NCI-H2196 treated with DMSO at 0.1 percent for 48 hours (cell line): Measurements from ENCODE around the gene ANTKMT.

Experiments
- DNase-seq: peaks from one replicate; lab custom pipeline; 2025; ENCODE audit not compliant: unreplicated experiment; lab: John Stamatoyannopoulos, UW

ANTKMT gene

DNA sequence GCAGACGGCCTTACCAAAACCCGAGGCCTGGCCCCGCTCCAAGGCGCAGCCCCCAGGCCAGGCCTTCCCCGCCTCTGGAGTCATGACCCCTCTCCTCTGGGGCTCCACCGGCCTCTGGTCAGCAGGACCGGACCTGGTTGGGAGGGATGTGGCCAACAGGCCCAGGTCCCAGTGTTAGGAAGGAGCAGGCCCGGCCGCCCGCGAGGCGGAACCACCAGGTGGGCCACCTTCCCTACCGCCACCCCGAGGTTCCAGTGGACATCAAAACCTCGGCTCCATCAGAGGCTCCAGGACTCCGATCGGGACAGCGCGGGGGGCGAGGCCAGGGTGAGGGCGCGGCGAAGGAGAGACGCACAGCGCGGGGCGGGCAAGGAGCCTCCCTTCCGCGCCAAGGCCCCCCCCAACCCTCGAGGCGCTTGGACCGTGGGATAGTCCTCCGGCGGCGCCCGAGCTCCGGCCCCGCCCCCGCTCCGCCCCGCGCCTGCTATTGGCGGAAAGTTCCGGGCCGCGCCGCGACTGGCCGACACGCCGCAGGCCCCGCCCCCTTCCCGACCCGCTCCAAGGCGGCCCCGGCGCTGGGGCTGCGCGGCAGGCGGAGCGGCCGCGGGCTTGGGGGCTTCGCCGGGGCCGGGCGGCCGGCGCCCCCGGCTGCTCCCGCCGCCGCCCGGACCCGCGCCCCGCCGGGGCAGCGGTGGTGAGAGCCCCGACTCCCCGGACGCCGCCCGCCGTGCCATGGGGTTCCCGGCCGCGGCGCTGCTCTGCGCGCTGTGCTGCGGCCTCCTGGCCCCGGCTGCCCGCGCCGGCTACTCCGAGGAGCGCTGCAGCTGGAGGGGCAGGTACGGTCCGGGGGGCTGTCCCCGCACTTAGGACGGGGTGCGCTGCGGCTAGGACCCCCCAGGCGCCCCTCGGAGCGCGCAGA lies 6.1 kb upstream of the ANTKMT start, which contains the start of gene METRN:
Gene METRN (plus strand): TSS at position 561 of the 919 bp plus-strand sequence. CDS start 172 bp downstream, at position 733.
- peak; percentile 81 for DNase-seq

DNA sequence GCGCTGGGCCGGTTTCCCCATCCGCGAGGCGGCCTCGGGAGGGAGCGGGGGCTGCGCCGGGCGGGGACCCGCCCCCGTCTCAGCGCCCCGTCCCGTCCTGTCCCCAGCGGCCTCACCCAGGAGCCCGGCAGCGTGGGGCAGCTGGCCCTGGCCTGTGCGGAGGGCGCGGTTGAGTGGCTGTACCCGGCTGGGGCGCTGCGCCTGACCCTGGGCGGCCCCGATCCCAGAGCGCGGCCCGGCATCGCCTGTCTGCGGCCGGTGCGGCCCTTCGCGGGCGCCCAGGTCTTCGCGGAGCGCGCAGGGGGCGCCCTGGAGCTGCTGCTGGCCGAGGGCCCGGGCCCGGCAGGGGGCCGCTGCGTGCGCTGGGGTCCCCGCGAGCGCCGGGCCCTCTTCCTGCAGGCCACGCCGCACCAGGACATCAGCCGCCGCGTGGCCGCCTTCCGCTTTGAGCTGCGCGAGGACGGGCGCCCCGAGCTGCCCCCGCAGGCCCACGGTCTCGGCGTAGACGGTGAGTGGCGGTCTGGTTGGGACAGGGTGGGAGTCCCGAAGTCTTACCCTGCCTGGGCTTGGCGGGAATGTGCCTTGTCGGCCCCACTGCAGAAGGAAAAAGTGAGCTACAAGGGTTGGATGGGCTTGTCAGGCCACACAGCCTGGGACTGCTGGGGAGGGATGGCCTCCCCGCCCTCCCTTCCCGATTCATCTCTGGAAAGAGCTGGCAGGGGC lies 5.3 kb upstream of the ANTKMT start:
- DNase-seq: no peak

DNA sequence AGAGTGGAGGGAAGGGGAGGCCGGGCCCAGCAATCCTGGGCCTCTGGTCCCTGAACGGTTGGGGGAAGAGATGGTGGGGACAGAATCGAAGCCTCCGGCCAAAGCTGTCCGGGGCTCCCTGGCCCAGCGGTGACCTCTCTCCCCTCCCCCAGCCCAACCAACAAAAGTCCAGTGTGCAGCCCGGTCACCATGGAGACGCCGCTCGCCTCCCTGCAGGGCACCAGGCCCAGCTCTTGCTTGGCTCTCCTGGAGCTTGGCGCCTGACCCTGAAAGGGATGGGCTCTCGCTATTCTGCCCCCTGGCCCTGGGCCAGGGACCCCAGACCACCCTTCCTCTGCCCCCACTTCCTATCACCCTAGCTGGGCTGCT lies 4.8 kb upstream of the ANTKMT start:
- peak; percentile 62 for DNase-seq

DNA sequence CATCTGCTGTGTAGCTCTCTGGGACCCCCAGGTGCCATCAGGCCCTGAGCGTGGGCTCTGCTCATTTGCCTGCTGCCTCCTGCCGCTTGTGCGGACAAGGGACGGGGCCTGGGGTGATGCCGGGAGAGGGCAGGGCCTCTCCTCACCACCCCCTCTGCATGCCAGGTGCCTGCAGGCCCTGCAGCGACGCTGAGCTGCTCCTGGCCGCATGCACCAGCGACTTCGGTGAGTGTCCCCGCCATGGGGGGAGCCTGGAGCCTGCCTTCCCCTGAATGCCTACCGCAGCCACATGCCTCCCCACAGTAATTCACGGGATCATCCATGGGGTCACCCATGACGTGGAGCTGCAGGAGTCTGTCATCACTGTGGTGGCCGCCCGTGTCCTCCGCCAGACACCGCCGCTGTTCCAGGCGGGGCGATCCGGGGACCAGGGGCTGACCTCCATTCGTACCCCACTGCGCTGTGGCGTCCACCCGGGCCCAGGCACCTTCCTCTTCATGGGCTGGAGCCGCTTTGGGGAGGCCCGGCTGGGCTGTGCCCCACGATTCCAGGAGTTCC lies 4.1 kb upstream of the ANTKMT start:
- DNase-seq: no peak

DNA sequence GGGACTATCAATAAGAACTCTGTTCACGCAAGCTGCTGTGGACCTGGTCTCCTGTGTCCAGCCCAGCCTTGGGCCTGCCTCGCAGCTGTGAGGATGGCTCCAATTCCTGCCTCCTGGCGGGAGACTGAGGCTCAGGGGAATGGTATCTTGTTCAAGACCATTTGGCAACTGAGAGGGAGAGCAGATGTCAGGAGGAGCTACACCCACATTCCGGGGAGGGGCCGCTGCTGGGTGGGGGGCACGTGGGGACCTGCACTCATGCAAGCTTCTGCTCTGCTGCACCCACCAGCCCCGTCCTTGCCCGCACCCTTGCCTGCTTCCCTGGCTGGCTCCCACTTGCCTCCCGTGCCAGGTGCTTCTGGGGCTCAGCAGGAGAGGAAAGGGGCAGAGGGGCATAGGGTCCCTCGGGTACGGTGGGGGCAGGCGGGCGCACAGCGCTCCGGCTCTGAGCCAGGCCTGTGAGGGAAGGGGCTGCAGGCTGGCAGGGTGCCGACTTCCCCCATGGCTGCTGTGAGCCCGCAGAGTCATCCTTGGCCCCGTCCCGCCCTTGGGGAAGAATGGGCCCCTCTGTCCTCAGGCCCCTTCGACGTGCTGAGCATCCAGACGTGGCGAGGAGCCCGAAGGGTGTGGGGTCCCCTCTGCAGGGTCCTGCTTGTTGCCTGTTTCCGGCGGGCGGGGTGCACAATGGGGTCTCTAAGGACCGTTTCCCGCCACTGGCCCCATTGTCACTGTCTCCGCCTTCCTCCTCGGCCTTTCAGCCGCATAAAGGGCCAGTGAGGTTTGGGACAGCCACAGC lies 3.3 kb upstream of the ANTKMT start:
- DNase-seq: no peak

DNA sequence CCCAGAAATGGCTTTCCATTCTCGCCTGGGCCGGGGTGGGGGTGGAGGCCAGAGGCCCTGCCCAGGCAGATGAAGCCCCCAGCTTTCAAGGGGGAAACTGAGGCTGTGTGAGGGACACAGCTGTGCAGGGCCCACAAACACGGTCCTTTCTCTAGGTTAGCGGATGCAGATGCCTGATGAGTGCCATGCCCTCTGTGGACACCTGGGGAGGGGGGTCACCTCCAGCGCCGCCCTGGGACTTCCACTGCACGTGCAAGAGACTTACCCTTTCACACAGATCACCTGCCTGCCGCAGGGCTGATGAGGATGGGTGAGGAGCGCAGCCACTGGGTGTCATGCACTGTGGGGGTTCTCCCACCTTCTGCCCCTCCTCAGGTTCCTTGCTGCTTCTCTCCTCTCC lies 2.6 kb upstream of the ANTKMT start:
- no peak for DNase-seq

DNA sequence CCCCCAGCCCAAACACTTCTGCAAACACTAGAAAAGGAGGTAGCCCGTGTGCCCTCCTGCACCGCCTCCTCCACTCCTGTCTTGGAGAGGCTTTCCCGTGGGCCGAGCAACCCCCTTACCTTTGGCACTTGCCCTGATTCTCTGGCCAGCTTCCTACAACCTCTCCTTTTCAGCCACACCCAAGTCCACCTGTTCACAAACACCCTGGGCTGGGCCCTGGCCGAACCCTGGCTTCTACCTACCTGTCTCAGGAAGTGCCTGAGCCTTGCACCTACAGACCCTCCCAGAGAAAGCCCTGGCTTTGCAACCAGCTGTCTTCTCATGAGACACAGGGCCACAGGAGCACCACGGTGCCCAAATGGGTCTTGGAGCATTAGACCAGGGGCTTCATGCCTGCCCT lies 2.0 kb upstream of the ANTKMT start:
- no peak for DNase-seq

DNA sequence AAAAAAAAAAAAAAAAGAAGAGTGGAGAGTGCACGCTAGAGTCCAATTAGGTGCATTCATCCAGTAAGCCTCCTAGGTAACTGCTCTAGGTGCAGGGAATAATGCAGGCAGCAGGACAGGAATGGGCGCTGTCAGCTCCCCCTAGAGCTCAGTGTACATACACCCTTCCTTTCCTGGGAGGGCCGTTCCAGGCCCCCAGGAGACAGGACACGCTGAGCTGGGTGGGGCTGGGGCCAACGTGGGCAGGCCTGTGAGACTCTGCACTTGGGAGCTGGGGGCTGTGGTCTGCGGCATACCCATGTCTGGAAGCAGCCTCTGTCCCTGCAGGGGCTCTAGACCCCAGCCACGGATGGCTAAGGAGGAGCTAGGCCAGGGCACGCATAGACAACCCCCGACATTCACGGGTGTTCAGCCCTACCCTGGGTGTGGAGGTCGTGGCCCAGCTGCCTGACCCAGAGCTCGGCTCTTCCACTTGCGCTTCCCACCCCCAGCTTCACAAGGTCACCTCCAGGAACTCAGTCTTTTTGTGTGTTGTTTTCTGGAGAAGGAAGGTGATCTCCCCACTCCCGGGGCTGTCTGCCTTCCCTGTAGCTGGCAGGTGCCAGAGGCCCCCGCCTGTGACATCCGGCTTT lies 1.0 kb upstream of the ANTKMT start:
- DNase-seq: peak; percentile 35

DNA sequence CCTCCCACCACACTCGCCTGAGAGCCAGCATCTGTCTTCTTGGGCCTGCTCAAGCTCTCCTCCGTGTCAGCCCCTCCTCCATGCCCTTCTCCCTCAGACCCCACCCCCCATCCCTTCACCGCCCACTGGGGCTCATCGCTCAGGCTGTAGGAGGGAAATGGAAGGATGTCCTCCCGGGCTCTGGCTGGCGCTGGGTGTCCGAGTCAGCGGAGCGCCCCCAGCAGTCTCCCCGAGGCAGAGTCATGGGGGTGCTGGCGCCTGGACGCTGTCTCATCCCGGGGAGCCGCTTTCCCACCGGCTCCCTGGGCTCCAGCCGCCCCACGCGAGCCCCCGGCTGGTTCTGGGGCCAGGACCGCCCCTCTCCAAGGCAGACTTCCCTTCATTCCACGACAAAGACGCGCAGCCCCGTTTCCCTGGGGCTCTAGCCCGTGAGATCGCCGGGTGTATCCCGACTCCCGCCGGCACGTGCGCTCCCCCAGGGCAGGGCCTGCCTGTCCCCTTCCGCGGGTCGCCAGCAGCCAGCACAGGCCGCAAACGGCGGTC lies 428 bp upstream of the ANTKMT start:
- peak; percentile 76 for DNase-seq

DNA sequence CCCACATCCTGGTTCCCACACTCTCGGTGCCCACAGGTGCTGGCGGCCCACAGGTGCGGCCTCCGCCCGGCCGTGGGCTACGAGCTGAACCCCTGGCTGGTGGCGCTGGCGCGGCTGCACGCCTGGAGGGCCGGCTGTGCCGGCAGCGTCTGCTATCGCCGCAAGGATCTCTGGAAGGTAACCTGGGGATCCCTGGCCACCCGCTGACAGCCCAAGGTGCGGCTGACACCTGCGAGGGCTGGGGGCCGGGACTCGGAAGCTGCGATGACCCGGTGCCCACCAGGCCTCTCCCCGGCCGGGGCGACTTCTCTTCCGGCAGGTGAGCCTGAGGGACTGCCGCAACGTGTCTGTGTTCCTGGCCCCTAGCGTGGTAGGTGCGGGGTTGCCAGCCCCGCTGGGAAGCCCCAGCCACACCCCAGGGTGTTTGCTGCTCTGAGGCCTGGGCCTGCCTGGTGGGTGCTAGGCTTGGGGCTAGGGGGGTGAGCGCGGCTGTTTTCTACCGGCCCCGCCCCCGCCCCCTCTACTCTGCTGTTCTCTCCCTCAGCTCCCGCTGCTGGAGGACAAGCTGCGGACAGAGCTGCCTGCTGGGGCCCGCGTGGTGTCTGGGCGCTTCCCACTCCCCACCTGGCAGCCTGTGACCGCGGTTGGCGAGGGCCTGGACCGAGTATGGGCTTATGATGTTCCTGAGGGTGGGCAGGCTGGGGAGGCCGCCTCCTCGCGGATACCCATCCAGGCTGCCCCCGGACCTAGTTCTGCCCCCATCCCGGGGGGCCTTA lies 1.0 kb downstream of the ANTKMT start:
- DNase-seq: no peak

DNA sequence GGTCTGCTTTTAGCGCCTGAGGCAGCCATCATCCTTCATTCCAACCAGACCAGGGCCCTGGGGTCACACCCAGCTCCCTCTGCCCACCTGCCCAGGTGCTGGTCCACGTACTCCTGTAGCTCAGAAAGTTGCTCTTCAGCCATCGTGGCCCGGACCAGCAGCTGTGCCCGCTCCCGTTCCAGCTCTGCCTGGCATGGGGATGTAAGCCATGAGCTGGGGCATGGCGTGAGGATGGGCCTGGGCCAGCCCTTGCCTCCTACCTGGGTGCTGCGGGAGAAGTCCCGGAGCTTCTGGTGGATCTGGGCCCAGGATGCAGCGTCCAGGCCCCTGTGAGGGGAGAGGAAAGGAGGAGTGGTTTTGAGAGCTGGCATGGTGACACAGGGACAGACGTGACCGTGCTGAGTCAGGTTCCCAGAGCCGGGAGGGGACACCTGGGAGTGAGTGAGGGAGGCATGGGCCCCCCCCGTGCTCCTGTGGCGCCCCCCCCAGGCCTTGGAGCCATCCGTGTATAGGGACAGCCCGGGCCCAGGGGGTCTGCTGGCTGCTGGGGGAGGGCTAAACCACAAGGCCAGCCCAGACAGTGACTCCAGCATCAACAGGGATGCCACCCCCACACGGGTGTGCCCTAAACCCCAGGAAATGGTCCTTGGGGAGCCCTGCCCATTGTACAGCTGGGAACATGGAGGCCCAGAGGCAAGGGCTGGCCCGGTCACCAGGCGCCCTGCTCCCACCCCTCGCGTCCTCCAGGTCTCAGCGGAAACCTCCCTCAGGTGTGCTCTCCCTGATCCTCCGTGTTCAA lies 2.1 kb downstream of the ANTKMT start:
- DNase-seq: no peak

DNA sequence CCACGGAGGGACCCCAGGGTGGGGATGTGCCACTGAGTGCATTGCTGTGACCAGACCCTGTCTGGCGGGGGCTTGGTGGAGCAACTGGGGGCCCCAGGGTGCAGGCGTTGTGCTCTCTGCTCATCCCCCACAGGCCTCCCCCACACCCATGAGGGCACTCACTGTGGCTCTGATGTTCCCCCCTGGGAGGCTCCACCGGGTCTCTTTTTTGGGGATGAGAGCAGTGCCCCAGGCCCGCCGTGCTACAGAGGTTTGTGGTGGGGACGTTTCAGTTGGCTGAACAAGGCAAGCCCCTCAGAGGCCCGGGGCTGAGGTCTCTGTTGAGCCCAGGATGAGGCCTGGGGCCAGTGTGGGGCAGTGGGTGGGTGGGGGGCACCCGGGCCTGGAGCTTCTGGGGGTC lies 2.7 kb downstream of the ANTKMT start:
- DNase-seq: no peak

DNA sequence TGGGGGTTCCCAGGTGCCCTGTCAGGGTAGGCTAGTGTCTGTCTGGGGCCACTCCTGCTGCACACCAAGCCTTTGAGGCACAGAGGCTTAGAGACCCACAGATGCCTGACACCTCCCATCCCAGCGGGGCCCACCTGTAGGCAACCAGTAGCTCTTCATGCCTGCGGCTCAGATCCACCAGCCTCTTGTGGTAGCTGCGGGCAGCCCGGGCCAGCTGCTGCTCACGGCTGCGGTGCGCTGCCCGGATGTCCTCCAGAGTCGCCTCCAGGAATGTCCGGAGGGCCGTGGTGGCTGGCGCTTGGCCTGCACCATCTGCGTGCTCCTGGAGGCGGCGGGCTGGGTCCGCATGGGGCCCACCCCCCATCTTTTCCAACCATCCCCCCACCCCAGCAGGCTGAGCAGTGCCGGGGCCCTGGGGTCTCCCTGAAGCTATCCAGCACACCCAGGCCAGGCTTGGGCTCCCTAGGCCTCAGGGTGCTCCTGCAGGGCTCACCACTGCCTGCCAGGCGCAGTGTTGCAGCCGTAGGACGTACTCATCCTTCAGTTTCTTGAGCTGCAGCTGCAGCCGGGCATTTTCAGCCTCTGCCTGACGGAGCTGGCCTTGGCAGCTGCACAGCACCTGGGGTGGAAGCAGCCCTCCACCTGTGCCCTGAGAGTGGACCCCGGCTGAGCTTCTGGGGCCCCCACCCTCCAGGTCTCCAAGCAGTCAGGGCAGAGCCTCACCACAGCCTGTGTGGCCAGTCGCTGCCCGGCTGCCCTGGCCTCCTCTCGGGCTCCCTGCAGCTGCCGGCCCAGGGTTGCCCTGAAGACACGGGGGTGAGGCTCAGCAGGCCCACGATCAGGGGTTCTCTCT lies 3.5 kb downstream of the ANTKMT start:
- DNase-seq: no peak

DNA sequence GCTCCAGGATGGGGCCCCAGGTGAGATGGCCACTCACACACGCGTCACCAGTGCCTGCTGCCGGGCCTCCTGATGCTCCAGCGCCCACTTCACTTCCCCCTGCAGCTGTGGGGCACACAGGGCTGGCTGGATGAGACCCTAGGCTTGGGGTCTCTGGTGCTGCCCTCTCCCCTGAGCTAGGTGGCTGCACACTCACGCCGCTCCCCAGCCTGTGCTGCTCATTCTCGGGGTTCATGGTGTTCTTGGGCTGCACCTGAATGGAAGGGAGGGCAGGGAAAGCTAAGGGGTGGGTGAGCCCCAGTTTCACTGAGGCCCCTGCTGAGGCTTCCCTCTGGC lies 4.1 kb downstream of the ANTKMT start:
- no peak for DNase-seq

DNA sequence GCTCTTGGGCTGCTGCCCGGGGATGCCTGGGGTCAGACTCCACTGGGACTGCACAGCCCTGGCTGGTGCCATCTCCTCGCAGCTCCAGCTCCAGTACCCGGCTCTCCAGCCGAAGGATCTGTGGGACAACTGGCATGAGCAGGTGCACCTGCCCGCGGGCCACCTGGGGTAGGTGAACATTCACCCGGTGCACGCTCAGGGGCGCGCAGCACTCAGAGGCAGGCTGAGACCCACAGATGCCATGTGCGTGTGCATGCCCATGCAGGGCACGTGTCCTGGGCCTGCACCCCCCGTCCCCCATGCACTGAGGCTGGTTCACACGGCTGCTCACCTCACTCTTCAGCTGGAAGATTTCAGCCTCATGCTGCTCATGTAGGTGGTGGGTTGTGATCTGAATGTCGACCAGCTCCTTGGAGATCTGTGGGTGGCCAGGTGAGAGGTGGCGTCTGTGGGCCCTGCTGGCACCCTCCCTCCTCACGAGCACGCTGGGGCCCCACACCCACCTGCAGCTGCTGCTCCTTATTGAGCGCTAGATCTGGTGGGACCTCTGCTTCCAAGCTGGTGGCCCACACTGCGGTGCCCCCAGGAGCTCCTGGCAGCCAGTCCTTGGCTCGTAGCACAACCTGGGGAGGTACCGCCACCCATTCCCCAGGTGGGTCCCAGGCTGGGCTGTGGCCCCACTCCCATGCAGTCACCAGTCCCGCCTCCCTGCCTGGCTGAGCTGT lies 4.7 kb downstream of the ANTKMT start:
- no peak for DNase-seq

DNA sequence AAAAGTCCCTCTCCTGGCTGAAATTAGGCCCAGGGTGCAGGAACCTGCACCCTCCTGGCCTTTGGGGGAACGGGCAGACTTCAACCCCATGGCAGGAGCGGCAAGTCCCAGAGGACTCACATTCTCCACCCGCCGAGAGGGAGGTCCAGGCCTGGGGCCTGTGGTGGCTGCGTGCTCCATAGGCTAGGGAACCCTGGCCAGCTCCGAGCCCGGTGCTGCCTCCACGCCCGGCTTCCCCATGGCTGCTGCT lies 5.2 kb downstream of the ANTKMT start:
- DNase-seq: no peak

DNA sequence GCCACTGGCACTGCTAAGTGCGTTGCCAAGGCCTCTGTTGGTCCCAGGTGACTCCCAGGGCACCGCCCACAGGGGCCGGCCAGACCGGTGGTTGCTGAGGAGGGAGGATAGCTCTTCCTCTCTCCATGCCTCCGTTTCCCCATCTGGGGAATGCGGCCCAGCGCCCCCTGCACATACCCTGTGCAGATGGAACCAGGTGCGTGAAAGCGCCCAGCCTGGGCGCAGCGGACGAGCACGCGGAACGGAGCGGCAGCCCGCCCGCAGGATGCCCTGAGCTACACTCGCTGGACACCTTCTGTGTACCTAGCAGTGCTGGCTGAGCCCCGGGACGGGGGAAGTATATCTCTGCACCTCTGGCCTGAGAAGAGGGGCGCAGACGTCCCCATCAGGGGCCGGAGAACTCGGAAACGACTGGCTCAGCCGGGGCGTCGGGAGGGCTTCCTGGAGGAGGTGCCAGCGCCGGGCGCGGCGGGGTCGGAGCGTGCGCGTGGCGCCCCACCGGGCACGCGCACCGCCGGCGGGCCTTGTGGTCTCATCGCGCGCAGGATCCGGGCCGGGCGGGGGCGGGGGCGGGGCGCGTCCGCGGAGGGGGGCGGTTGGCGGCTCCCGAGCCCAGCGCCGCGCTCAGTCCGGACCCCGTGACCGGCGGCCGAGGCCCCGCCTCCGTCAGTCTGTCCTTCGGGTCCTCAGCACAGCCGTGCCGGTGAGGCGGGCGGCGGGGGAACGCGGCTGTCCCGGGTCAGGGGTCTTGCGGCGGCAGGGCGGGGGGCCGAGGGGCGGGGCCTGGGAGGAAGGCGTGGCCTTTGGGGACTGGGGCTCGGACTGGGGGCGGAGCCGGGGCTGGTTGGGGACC lies 5.7 kb downstream of the ANTKMT start, which contains the start of the genes CCDC78 and HAGHL:
Gene CCDC78 (minus strand): TSS at position 6 of the 853 bp plus-strand sequence. CDS start 76 bp downstream, outside the sequence.
Gene HAGHL (plus strand): TSS at position 669 of the 853 bp plus-strand sequence. CDS start 404 bp downstream, outside the sequence.
- no peak for DNase-seq
